Neural cell (in vitro differentiated cells): ENCODE results near the gene PITX1. TPM values are rescaled to one million over a fixed set of nuclear protein-coding genes. Genes with fewer than 3 reads are reported as not detected.

Source experiments
- H2AFZ ChIP-seq: fragments of 200-600, 300-800 bp; sonication (generic), shearing (Covaris generic); 2 replicates; pipeline ENCODE4 v1.6.0; 2014; ENCODE audit warnings: low read depth, mild to moderate bottlenecking, antibody characterized with exemption, low read length, moderate library complexity
- H3F3A ChIP-seq: fragments of 200-600 bp; shearing (Covaris generic); 2 replicates; pipeline ENCODE4 v1.6.1; 2016; ENCODE audit warnings: mild to moderate bottlenecking, moderate library complexity, mixed read lengths, antibody characterized with exemption, low read length; ENCODE audit not compliant: insufficient read depth, poor library complexity, severe bottlenecking
- H3K27ac ChIP-seq: fragments of 200-600, 300-800 bp; sonication (generic), shearing (Covaris generic); 2 replicates; pipeline ENCODE4 v1.5.1; 2014; ENCODE audit warnings: mild to moderate bottlenecking, low read length, moderate library complexity
- H3K27me3 ChIP-seq: fragments of 300-800, 200-600 bp; sonication (generic), shearing (Covaris generic); 2 replicates; pipeline ENCODE4 v1.6.0; 2014; ENCODE audit warnings: mild to moderate bottlenecking, low read depth, low read length, moderate library complexity; ENCODE audit not compliant: insufficient read depth
- H3K36me3 ChIP-seq: fragments of 300-800, 200-600 bp; sonication (generic), shearing (Covaris generic); 2 replicates; pipeline ENCODE4 v1.5.1; 2014; ENCODE audit warnings: mild to moderate bottlenecking, antibody characterized with exemption, low read length, moderate library complexity; ENCODE audit not compliant: insufficient read depth
- H3K4me2 ChIP-seq: fragments of 300-800, 200-600 bp; sonication (generic), shearing (Covaris generic); 2 replicates; pipeline ENCODE4 v1.6.0; 2014; ENCODE audit warnings: mild to moderate bottlenecking, low read length
- H3K4me3 ChIP-seq: fragments of 300-800, 200-600 bp; sonication (generic), shearing (Covaris generic); 2 replicates; pipeline ENCODE4 v1.5.1; 2014; ENCODE audit warnings: mild to moderate bottlenecking, low read length, moderate library complexity
- H3K79me2 ChIP-seq: fragments of 200-600 bp; shearing (Covaris generic); replicated peaks from 2 replicates; pipeline ENCODE4 v1.6.0; 2014; ENCODE audit warnings: mild to moderate bottlenecking, low read length, moderate library complexity; ENCODE audit not compliant: insufficient read depth
- H3K9ac ChIP-seq: fragments of 300-800, 200-600 bp; sonication (generic), shearing (Covaris generic); 2 replicates; pipeline ENCODE4 v1.6.1; 2016; ENCODE audit warnings: mild to moderate bottlenecking, low read length, mixed read lengths
- H3K9me2 ChIP-seq: fragments of 200-600 bp; shearing (Covaris generic); 2 replicates; pipeline ENCODE4 v1.6.1; 2016; ENCODE audit warnings: mild to moderate bottlenecking, low read length, mixed read lengths; ENCODE audit not compliant: insufficient read depth
- H3K9me3 ChIP-seq: fragments of 200-600, 300-800 bp; sonication (generic), shearing (Covaris generic); 2 replicates; pipeline ENCODE4 v1.6.1; 2016; ENCODE audit warnings: mild to moderate bottlenecking, mixed run types, low read length, moderate library complexity, mixed read lengths
- H4K20me1 ChIP-seq: fragments of 200-600 bp; shearing (Covaris generic); 2 replicates; pipeline ENCODE4 v1.6.1; 2016; ENCODE audit warnings: mild to moderate bottlenecking, mixed run types; ENCODE audit not compliant: insufficient read depth
- CTCF ChIP-seq: fragments of 450-650 bp; IDR thresholded peaks from 2 replicates; pipeline ENCODE4 v1.5.1; 2014; ENCODE audit warnings: antibody characterized with exemption, mild to moderate bottlenecking, moderate library complexity; ENCODE audit not compliant: poor library complexity, severe bottlenecking
- EP300 ChIP-seq: fragments of 450-650 bp; conservative IDR thresholded peaks from 2 replicates; pipeline ENCODE4 v1.6.1; 2014; ENCODE audit warnings: antibody characterized with exemption, mild to moderate bottlenecking, moderate library complexity; ENCODE audit not compliant: poor library complexity, severe bottlenecking
- EZH2 ChIP-seq: fragments of 200-600, 300-800 bp; shearing (Covaris generic), sonication (generic); IDR thresholded peaks from 2 replicates; pipeline ENCODE4 v1.6.1; 2014; ENCODE audit warnings: antibody characterized with exemption, low read length, borderline replicate concordance, mild to moderate bottlenecking; ENCODE audit not compliant: insufficient read depth, poor library complexity, severe bottlenecking
- MXI1 ChIP-seq: fragments of 450-650 bp; conservative IDR thresholded peaks from 2 replicates; pipeline ENCODE4 v1.6.1; 2014; ENCODE audit warnings: antibody characterized with exemption, mild to moderate bottlenecking; ENCODE audit not compliant: poor library complexity, severe bottlenecking
- POLR2AphosphoS5 ChIP-seq: IDR thresholded peaks from 2 replicates; pipeline ENCODE4 v1.6.1; 2012
- RAD21 ChIP-seq: fragments of 450-650 bp; conservative IDR thresholded peaks from 2 replicates; pipeline ENCODE4 v1.6.1; 2014; ENCODE audit warnings: antibody characterized with exemption, mild to moderate bottlenecking, moderate library complexity
- REST ChIP-seq: IDR thresholded peaks from 2 replicates; pipeline ENCODE4 v1.6.1; 2012; ENCODE audit warnings: borderline replicate concordance
- SMC3 ChIP-seq: fragments of 450-650 bp; conservative IDR thresholded peaks from 2 replicates; pipeline ENCODE4 v1.6.1; 2014; ENCODE audit warnings: antibody characterized with exemption, mild to moderate bottlenecking, moderate library complexity; ENCODE audit not compliant: poor library complexity
- TAF1 ChIP-seq: IDR thresholded peaks from 2 replicates; pipeline ENCODE4 v1.6.1; 2012; ENCODE audit warnings: low read depth
- polyA plus RNA-seq: library from polyadenylated mRNA; depleted of rRNA; stranded (reverse); fragments of >200 nt; gene quantifications from 2 replicates; pipeline ENCODE4 v1.2.3, GENCODE V29; 2014

Gene PITX1
- polyA plus RNA-seq, 1 donor from 2014 or later: not detected

- TF ChIP-seq POLR2AphosphoS5 (no peak), CTCF (no peak), RAD21 (no peak), TAF1 (no peak), EP300 (no peak), EZH2 (no peak), SMC3 (no peak), REST (no peak), MXI1 (no peak)
- no peaks in the 10 kb centered on the region for H3K9me3 ChIP-seq
- no peaks in the 10 kb centered on the region for H3K36me3 ChIP-seq
- no peaks in the 10 kb centered on the region for H3K9me2 ChIP-seq
- H3K79me2 ChIP-seq: no peaks in the 10 kb centered on the region
- no peaks in the 10 kb centered on the region for H4K20me1 ChIP-seq
- no peaks in the 10 kb centered on the region for H3K27me3 ChIP-seq
- no peak overlapping the region for H3K9ac ChIP-seq
- no peak overlapping the region for H3K4me2 ChIP-seq
- H3F3A ChIP-seq: no peaks in the 10 kb centered on the region
- no peak overlapping the region for H2AFZ ChIP-seq
- no peak overlapping the region for H3K27ac ChIP-seq
- H3K4me3 ChIP-seq: no peak overlapping the region
Observed at GRCh38 chr5:135059000-135059923, 25.2 kb upstream of the PITX1 start.

- Histone ChIP-seq H3K79me2 (no peaks in the 10 kb centered on the region), H3K9me3 (no peaks in the 10 kb centered on the region), H3K4me3 (no peak overlapping the region), H2AFZ (no peak overlapping the region), H3F3A (no peaks in the 10 kb centered on the region), H4K20me1 (no peaks in the 10 kb centered on the region), H3K9me2 (no peaks in the 10 kb centered on the region), H3K27me3 (no peaks in the 10 kb centered on the region), H3K27ac (peak overlapping the region; percentile 60), H3K36me3 (no peaks in the 10 kb centered on the region), H3K4me2 (no peak overlapping the region), H3K9ac (no peak overlapping the region)
- TF ChIP-seq TAF1 (no peak), REST (no peak), RAD21 (no peak), CTCF (no peak), POLR2AphosphoS5 (no peak), EP300 (no peak), SMC3 (no peak), EZH2 (no peak), MXI1 (no peak)
Observed at GRCh38 chr5:135058331-135058732, 24.3 kb upstream of the PITX1 start.
